ENCODE data around the gene PCP2. TPM values are rescaled to one million over a fixed set of nuclear protein-coding genes. Genes with fewer than 3 reads are reported as not detected.

The PCP2 gene
- total RNA-seq, 4 donors from 2014 or later = 4.1 to 14.2 TPM; not detected in 2

- Histone ChIP-seq H3K9me3 (no peaks in the 10 kb centered on the region), H3K4me3 (no peak overlapping the region), H3K27me3 (peaks cover 43% of the 10 kb centered on the region), H3K36me3 (no peaks in the 10 kb centered on the region), H3K4me1 (peaks cover 0 to 3% (median 0%) of the 10 kb centered on the region in 4 donors), H3K27ac (no peak overlapping the region)
- no peak for DNase-seq
- intact Hi-C loops (cut with DNase I; ENCODE audit: low total_unique reads) = no loop called here
- 56% methylated on average over 9 of the region's 9 CpGs; no CpG with 5 or more reads in 1 of the 2 donors for WGBS, 2 donors (ENCODE audit: low coverage in 1 of 2)
- TF ChIP-seq POLR2A (IDR thresholded peaks at IDR 0.05) (no peak), POLR2AphosphoS5 (IDR thresholded peaks at IDR 0.05) (no peak), CTCF (IDR thresholded peaks at IDR 0.05) (no peak), EP300 (IDR thresholded peaks at IDR 0.05; ENCODE audit: low read depth) (no peak)
- in situ Hi-C loops (cut with MboI; ENCODE audit: low pct_ligation_motif_present in 1 of 4, low pct_unique_long_range_greater_than_20kb in 1 of 4, low sequenced_read_pairs in 3 of 4) = loop anchor here in 2 of 4 donors (25.0 kb wide), 2 partner anchors 140 to 310 kb away; no protein-coding TSS in a partner anchor
Measured at GRCh38 chr19:7672522-7672921, 39.0 kb upstream of the PCP2 start.

- Histone ChIP-seq H3K4me1 (peaks cover 0 to 3% (median 0%) of the 10 kb centered on the region in 4 donors), H3K36me3 (no peaks in the 10 kb centered on the region), H3K9me3 (no peaks in the 10 kb centered on the region), H3K4me3 (no peak overlapping the region), H3K27ac (no peak overlapping the region), H3K27me3 (peaks cover 30% of the 10 kb centered on the region)
- DNase-seq = no peak
- TF ChIP-seq CTCF (IDR thresholded peaks at IDR 0.05) = no peak
- in situ Hi-C loops (cut with MboI; ENCODE audit: low pct_ligation_motif_present in 1 of 4, low pct_unique_long_range_greater_than_20kb in 1 of 4, low sequenced_read_pairs in 3 of 4) = loop anchor here in 2 of 4 donors (25.0 kb wide), 2 partner anchors 142 to 308 kb away; no protein-coding TSS in a partner anchor
- intact Hi-C loops (cut with DNase I; ENCODE audit: low total_unique reads) = no loop called here
- WGBS, 2 donors (ENCODE audit: low coverage in 1 of 2) = 32% methylated on average over 9 of the region's 9 CpGs; no CpG with 5 or more reads in 1 of the 2 donors
Measured at GRCh38 chr19:7670790-7671189, 37.3 kb upstream of the PCP2 start.

GRCh38 chr19:7670150-7670783 lies 36.7 kb upstream of the PCP2 start:
- intact Hi-C loops (cut with DNase I; ENCODE audit: low total_unique reads) (no loop called here), in situ Hi-C loops (cut with MboI; ENCODE audit: low pct_ligation_motif_present in 1 of 4, low pct_unique_long_range_greater_than_20kb in 1 of 4, low sequenced_read_pairs in 3 of 4) (loop anchor here in 2 of 4 donors (25.0 kb wide), 2 partner anchors 142 to 308 kb away; no protein-coding TSS in a partner anchor)
- no peak overlapping the region for H3K27ac ChIP-seq
- no peaks in the 10 kb centered on the region for H3K9me3 ChIP-seq
- H3K4me1 ChIP-seq = peaks cover 0 to 3% (median 0%) of the 10 kb centered on the region in 4 donors
- peaks cover 24% of the 10 kb centered on the region for H3K27me3 ChIP-seq
- TF ChIP-seq POLR2AphosphoS5 (IDR thresholded peaks at IDR 0.05) = no peak
- no peak for TF ChIP-seq POLR2A (IDR thresholded peaks at IDR 0.05)
- TF ChIP-seq EP300 (IDR thresholded peaks at IDR 0.05; ENCODE audit: low read depth) = no peak
- TF ChIP-seq CTCF (IDR thresholded peaks at IDR 0.05) = no peak
- DNase-seq = no peak
- no peaks in the 10 kb centered on the region for H3K36me3 ChIP-seq
- no peak overlapping the region for H3K4me3 ChIP-seq
- WGBS, 2 donors (ENCODE audit: low coverage in 1 of 2) = 4% methylated on average over 41 of the region's 43 CpGs; no CpG with 5 or more reads in 1 of the 2 donors

- in situ Hi-C loops (cut with MboI; ENCODE audit: low pct_ligation_motif_present in 1 of 4, low pct_unique_long_range_greater_than_20kb in 1 of 4, low sequenced_read_pairs in 3 of 4) (loop anchor here in 2 of 4 donors (25.0 kb wide), 2 partner anchors 143 to 307 kb away; no protein-coding TSS in a partner anchor), intact Hi-C loops (cut with DNase I; ENCODE audit: low total_unique reads) (no loop called here)
- no peak for DNase-seq
- Histone ChIP-seq H3K9me3 (no peaks in the 10 kb centered on the region), H3K27me3 (peaks cover 25% of the 10 kb centered on the region), H3K27ac (no peak overlapping the region), H3K4me1 (peaks cover 0 to 3% (median 0%) of the 10 kb centered on the region in 4 donors), H3K4me3 (no peak overlapping the region), H3K36me3 (no peaks in the 10 kb centered on the region)
- 38 to 100% methylated on average over 1 to 9 of the region's 9 CpGs for WGBS, 2 donors (ENCODE audit: low coverage in 1 of 2)
- TF ChIP-seq POLR2AphosphoS5 (IDR thresholded peaks at IDR 0.05) (no peak), POLR2A (IDR thresholded peaks at IDR 0.05) (no peak), EP300 (IDR thresholded peaks at IDR 0.05; ENCODE audit: low read depth) (no peak), CTCF (IDR thresholded peaks at IDR 0.05) (no peak)
Measured at GRCh38 chr19:7669641-7670040, 36.1 kb upstream of the PCP2 start.

Measured in transverse colon (tissue), 4 donors.